HEK293 (cell line): ENCODE results near the gene STN1.

Experiments used
- CTCF ChIA-PET: fragments of 350-600 bp; formaldehyde crosslinking; extraction: SDS; loops from one replicate; lab custom pipeline; 2021; ENCODE audit warnings: antibody characterized with exemption; lab: Yijun Ruan, JAX
- POLR2A ChIA-PET: fragments of 300-600 bp; formaldehyde crosslinking; extraction: SDS; loops from one replicate; lab custom pipeline; 2020; ENCODE audit warnings: antibody characterized with exemption, inconsistent platforms; lab: Yijun Ruan, JAX
- H3K27ac ChIP-seq: fragments of 200-500 bp; sonication (Bioruptor generic); 2 replicates; pipeline ENCODE4 v1.5.1; 2014; ENCODE audit warnings: low read depth, low read length, control low read depth, inconsistent platforms; ENCODE audit errors: extremely low read depth
- H3K36me3 ChIP-seq, 2 experiments: fragments of 200-500 bp in 1 of 2; sonication (Bioruptor generic) in 1 of 2; 1 replicate in 1 of 2; 2 replicates in 1 of 2; pipeline ENCODE4 v1.5.1; 2014 to 2017; ENCODE audit warnings: inconsistent platforms in 2 of 2, low read length in 2 of 2; ENCODE audit not compliant: control insufficient read depth in 2 of 2, insufficient read depth in 1 of 2
- H3K4me1 ChIP-seq: fragments of 200-500 bp; sonication (Bioruptor generic); 2 replicates; pipeline ENCODE4 v1.5.1; 2014; ENCODE audit warnings: mild to moderate bottlenecking, low read length, inconsistent platforms; ENCODE audit not compliant: control insufficient read depth, insufficient read depth
- H3K4me3 ChIP-seq: 2 replicates; pipeline ENCODE4 v1.5.1; 2011; ENCODE audit warnings: low read depth, mild to moderate bottlenecking, control low read depth, low read length, moderate library complexity
- H3K9me3 ChIP-seq: fragments of 200-500 bp; sonication (Bioruptor generic); 2 replicates; pipeline ENCODE4 v1.5.1; 2014; ENCODE audit warnings: low read depth, low read length, inconsistent platforms; ENCODE audit not compliant: control insufficient read depth, insufficient read depth
- GLI2 ChIP-seq: fragments of 450-650 bp; formaldehyde crosslinking; IDR thresholded peaks from 2 replicates; pipeline ENCODE4; 2017; ENCODE audit warnings: missing biosample characterization, missing genetic modification characterization, low read depth, borderline replicate concordance
- ZFHX2 ChIP-seq: fragments of 450-650 bp; formaldehyde crosslinking; conservative IDR thresholded peaks from 2 replicates; pipeline ENCODE4 v1.5.1; 2016; ENCODE audit warnings: missing biosample characterization, missing genetic modification characterization
- ZFP3 ChIP-seq: fragments of 450-650 bp; formaldehyde crosslinking; IDR thresholded peaks from 2 replicates; pipeline ENCODE4 v1.5.1; 2016; ENCODE audit warnings: low read depth, missing biosample characterization, missing genetic modification characterization
- ZFP37 ChIP-seq: fragments of 450-650 bp; formaldehyde crosslinking; IDR thresholded peaks from 2 replicates; pipeline ENCODE4 v1.5.1; 2016; ENCODE audit warnings: missing biosample characterization, missing genetic modification characterization
- ZFP69B ChIP-seq: fragments of 450-650 bp; formaldehyde crosslinking; IDR thresholded peaks from 2 replicates; pipeline ENCODE4 v1.5.1; 2016; ENCODE audit warnings: missing biosample characterization, missing genetic modification characterization
- ZIC2 ChIP-seq: fragments of 450-650 bp; formaldehyde crosslinking; IDR thresholded peaks from 2 replicates; pipeline ENCODE4 v1.5.1; 2016; ENCODE audit warnings: missing biosample characterization, missing genetic modification characterization
- ZNF10 ChIP-seq: fragments of 450-650 bp; formaldehyde crosslinking; IDR thresholded peaks from 2 replicates; pipeline ENCODE4 v1.5.1; 2017; ENCODE audit warnings: missing biosample characterization, missing genetic modification characterization
- ZNF133 ChIP-seq: fragments of 450-650 bp; formaldehyde crosslinking; IDR thresholded peaks from 2 replicates; pipeline ENCODE4 v1.5.1; 2016; ENCODE audit warnings: missing biosample characterization, missing genetic modification characterization
- ZNF23 ChIP-seq: fragments of 450-650 bp; formaldehyde crosslinking; IDR thresholded peaks from 2 replicates; pipeline ENCODE4 v1.5.1; 2016; ENCODE audit warnings: missing biosample characterization, missing genetic modification characterization, borderline replicate concordance
- ZNF239 ChIP-seq: fragments of 450-650 bp; formaldehyde crosslinking; IDR thresholded peaks from 2 replicates; pipeline ENCODE4 v1.5.1; 2016; ENCODE audit warnings: missing biosample characterization, missing genetic modification characterization
- ZNF335 ChIP-seq: fragments of 450-650 bp; formaldehyde crosslinking; conservative IDR thresholded peaks from 2 replicates; pipeline ENCODE4 v1.5.1; 2016; ENCODE audit warnings: missing biosample characterization, missing genetic modification characterization
- ZNF488 ChIP-seq: fragments of 450-650 bp; formaldehyde crosslinking; IDR thresholded peaks from 2 replicates; pipeline ENCODE4 v1.5.1; 2016; ENCODE audit warnings: missing biosample characterization, missing genetic modification characterization
- ZNF510 ChIP-seq: fragments of 450-650 bp; formaldehyde crosslinking; IDR thresholded peaks from 2 replicates; pipeline ENCODE4 v1.5.1; 2018; ENCODE audit warnings: mild to moderate bottlenecking, missing genetic modification characterization, missing biosample characterization; ENCODE audit not compliant: insufficient replicate concordance
- ZNF585B ChIP-seq: fragments of 450-650 bp; formaldehyde crosslinking; IDR thresholded peaks from 2 replicates; pipeline ENCODE4 v1.5.1; 2016; ENCODE audit warnings: missing biosample characterization, missing genetic modification characterization
- ZNF600 ChIP-seq: fragments of 450-650 bp; formaldehyde crosslinking; IDR thresholded peaks from 2 replicates; pipeline ENCODE4 v1.5.1; 2016; ENCODE audit warnings: missing biosample characterization, missing genetic modification characterization
- ZNF664 ChIP-seq: fragments of 450-650 bp; formaldehyde crosslinking; IDR thresholded peaks from 2 replicates; pipeline ENCODE4 v1.5.1; 2016; ENCODE audit warnings: missing biosample characterization, missing genetic modification characterization
- ZNF670 ChIP-seq: fragments of 450-650 bp; formaldehyde crosslinking; IDR thresholded peaks from 2 replicates; pipeline ENCODE4 v1.5.1; 2016; ENCODE audit warnings: missing biosample characterization, missing genetic modification characterization, low read depth
- ZNF692 ChIP-seq: fragments of 450-650 bp; formaldehyde crosslinking; IDR thresholded peaks from 2 replicates; pipeline ENCODE4 v1.5.1; 2016; ENCODE audit warnings: missing biosample characterization, missing genetic modification characterization
- ZNF791 ChIP-seq: fragments of 450-650 bp; formaldehyde crosslinking; IDR thresholded peaks from 2 replicates; pipeline ENCODE4 v1.5.1; 2016; ENCODE audit warnings: missing biosample characterization, missing genetic modification characterization
- ZNF792 ChIP-seq: fragments of 450-650 bp; formaldehyde crosslinking; IDR thresholded peaks from 2 replicates; pipeline ENCODE4 v1.5.1; 2016; ENCODE audit warnings: missing biosample characterization, missing genetic modification characterization
- ZSCAN16 ChIP-seq: fragments of 450-650 bp; formaldehyde crosslinking; IDR thresholded peaks from 2 replicates; pipeline ENCODE4 v1.5.1; 2016; ENCODE audit warnings: missing biosample characterization, missing genetic modification characterization
- ZSCAN30 ChIP-seq: fragments of 450-650 bp; IDR thresholded peaks from 2 replicates; pipeline ENCODE4 v1.5.1; 2018; ENCODE audit warnings: missing biosample characterization, mild to moderate bottlenecking, missing genetic modification characterization, moderate library complexity
- TF ChIP-seq, protein P1 (sequence below): fragments of 450-650 bp; formaldehyde crosslinking; IDR thresholded peaks from 2 replicates; pipeline ENCODE4 v1.5.1; 2016; ENCODE audit warnings: missing biosample characterization, missing genetic modification characterization
- TF ChIP-seq, protein P2 (sequence below): fragments of 450-650 bp; formaldehyde crosslinking; IDR thresholded peaks from 2 replicates; pipeline ENCODE4 v1.5.1; 2016; ENCODE audit warnings: missing biosample characterization, missing genetic modification characterization, borderline replicate concordance
- TF ChIP-seq, protein P3 (sequence below): fragments of 450-650 bp; formaldehyde crosslinking; IDR thresholded peaks from 2 replicates; pipeline ENCODE4 v1.5.1; 2016; ENCODE audit warnings: missing biosample characterization, missing genetic modification characterization

STN1 gene

DNA sequence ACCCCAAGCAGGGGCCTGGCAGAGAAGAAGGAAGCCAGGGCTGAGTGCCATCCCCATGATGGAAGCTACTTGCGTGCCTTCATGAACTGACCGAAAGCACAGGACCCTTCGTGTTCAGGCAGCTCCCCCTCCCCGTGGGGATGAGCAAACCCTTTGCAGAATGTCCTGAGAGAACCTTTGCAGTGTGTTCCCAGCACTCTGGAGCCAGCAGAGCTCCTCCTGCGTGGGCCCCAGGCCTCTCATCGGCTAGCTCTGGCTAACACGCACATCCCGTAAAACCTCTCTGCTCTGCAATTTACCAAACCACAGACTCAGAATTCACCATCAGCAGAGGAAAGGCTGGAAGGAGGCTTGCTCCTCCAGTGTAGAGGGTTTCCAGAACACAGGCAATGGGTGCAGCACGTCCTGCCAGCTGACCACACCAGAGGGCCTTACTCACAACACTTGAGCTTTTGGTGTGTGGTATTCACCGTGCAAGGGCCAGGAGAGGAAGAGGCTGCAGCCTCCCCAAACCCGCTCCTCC, 65.7 kb downstream of the STN1 start:
- Histone ChIP-seq H3K9me3 (no peaks in the 10 kb centered on the region), H3K4me1 (peaks cover 4% of the 10 kb centered on the region; the same call in 1 of the 2 replicates)
- TF ChIP-seq ZNF488 (tag by site-specific recombination): no peak
- TF ChIP-seq ZFP3 (tag by site-specific recombination): no peak
- TF ChIP-seq ZNF10 (tag by site-specific recombination): no peak
- TF ChIP-seq, protein P1, sequence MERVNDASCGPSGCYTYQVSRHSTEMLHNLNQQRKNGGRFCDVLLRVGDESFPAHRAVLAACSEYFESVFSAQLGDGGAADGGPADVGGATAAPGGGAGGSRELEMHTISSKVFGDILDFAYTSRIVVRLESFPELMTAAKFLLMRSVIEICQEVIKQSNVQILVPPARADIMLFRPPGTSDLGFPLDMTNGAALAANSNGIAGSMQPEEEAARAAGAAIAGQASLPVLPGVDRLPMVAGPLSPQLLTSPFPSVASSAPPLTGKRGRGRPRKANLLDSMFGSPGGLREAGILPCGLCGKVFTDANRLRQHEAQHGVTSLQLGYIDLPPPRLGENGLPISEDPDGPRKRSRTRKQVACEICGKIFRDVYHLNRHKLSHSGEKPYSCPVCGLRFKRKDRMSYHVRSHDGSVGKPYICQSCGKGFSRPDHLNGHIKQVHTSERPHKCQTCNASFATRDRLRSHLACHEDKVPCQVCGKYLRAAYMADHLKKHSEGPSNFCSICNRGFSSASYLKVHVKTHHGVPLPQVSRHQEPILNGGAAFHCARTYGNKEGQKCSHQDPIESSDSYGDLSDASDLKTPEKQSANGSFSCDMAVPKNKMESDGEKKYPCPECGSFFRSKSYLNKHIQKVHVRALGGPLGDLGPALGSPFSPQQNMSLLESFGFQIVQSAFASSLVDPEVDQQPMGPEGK (tag by site-specific recombination): no peak
- no peak for TF ChIP-seq ZNF239 (tag by site-specific recombination)
- no peak for TF ChIP-seq GLI2 (tag by site-specific recombination)
- TF ChIP-seq ZNF792: no peak
- TF ChIP-seq ZNF23 (tag by site-specific recombination): no peak
- TF ChIP-seq ZSCAN16 (tag by site-specific recombination): no peak
- no peak for TF ChIP-seq ZNF670 (tag by site-specific recombination)
- TF ChIP-seq, protein P2, sequence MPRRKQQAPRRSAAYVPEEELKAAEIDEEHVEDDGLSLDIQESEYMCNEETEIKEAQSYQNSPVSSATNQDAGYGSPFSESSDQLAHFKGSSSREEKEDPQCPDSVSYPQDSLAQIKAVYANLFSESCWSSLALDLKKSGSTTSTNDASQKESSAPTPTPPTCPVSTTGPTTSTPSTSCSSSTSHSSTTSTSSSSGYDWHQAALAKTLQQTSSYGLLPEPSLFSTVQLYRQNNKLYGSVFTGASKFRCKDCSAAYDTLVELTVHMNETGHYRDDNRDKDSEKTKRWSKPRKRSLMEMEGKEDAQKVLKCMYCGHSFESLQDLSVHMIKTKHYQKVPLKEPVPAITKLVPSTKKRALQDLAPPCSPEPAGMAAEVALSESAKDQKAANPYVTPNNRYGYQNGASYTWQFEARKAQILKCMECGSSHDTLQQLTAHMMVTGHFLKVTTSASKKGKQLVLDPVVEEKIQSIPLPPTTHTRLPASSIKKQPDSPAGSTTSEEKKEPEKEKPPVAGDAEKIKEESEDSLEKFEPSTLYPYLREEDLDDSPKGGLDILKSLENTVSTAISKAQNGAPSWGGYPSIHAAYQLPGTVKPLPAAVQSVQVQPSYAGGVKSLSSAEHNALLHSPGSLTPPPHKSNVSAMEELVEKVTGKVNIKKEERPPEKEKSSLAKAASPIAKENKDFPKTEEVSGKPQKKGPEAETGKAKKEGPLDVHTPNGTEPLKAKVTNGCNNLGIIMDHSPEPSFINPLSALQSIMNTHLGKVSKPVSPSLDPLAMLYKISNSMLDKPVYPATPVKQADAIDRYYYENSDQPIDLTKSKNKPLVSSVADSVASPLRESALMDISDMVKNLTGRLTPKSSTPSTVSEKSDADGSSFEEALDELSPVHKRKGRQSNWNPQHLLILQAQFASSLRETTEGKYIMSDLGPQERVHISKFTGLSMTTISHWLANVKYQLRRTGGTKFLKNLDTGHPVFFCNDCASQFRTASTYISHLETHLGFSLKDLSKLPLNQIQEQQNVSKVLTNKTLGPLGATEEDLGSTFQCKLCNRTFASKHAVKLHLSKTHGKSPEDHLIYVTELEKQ: no peak
- TF ChIP-seq ZNF585B (tag by site-specific recombination): no peak
- TF ChIP-seq ZNF335 (tag by site-specific recombination): no peak
- no peak for TF ChIP-seq ZSCAN30
- TF ChIP-seq ZNF600 (tag by site-specific recombination): peak; percentile 84
- TF ChIP-seq ZNF791 (tag by site-specific recombination): no peak
- TF ChIP-seq ZNF133: no peak
- no peak for TF ChIP-seq ZNF510 (tag by site-specific recombination)
- TF ChIP-seq ZFP69B (tag by site-specific recombination): peak; percentile 74
- TF ChIP-seq ZNF692 (tag by site-specific recombination): peak; percentile 67
- TF ChIP-seq ZFP37: no peak
- TF ChIP-seq ZIC2 (tag by site-specific recombination): no peak
- TF ChIP-seq ZFHX2: 0 out of 2 replicates have a peak, but pooled peaks have one; percentile 22
- TF ChIP-seq, protein P3, sequence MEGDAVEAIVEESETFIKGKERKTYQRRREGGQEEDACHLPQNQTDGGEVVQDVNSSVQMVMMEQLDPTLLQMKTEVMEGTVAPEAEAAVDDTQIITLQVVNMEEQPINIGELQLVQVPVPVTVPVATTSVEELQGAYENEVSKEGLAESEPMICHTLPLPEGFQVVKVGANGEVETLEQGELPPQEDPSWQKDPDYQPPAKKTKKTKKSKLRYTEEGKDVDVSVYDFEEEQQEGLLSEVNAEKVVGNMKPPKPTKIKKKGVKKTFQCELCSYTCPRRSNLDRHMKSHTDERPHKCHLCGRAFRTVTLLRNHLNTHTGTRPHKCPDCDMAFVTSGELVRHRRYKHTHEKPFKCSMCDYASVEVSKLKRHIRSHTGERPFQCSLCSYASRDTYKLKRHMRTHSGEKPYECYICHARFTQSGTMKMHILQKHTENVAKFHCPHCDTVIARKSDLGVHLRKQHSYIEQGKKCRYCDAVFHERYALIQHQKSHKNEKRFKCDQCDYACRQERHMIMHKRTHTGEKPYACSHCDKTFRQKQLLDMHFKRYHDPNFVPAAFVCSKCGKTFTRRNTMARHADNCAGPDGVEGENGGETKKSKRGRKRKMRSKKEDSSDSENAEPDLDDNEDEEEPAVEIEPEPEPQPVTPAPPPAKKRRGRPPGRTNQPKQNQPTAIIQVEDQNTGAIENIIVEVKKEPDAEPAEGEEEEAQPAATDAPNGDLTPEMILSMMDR (tag by site-specific recombination): no peak
- TF ChIP-seq ZNF664: no peak
- TF ChIP-seq, all 188 proteins: peak for 4
- ChIA-PET POLR2A (no interaction called here), CTCF (interaction anchor here (0.9 to 8.2 kb wide), 4 partner anchors 10 to 141 kb away, joined by 3 to 90 read pairs (median 8); no protein-coding TSS in a partner anchor)
- Histone ChIP-seq H3K27ac (no peak overlapping the region), H3K4me3 (no peak overlapping the region), H3K36me3 (peaks cover 0 to 2% of the 10 kb centered on the region in 2 experiments; a peak in 1 of 3 replicates)
